ENCODE results near the gene VIM.
A peak's percentile ranks its signal among the peaks of the same experiment; 100 is the strongest.
"Not testable (repeated sequence)": the region's sequence is repeated elsewhere in the genome, so short reads cannot be mapped to it uniquely, and the experiment has no call there.

The VIM gene

GRCh38 chr10:17257466-17258321 lies 29.7 kb downstream of the VIM start:
- H3K4me3 ChIP-seq (ENCODE audit: low read length), result no peak overlapping the region
- peak; percentile 77 for DNase-seq (ENCODE audit: low read depth)

GRCh38 chr10:17262502-17262901 lies 34.5 kb downstream of the VIM start:
- DNase-seq (ENCODE audit: low read depth), result no peak
- no peak overlapping the region for H3K4me3 ChIP-seq (ENCODE audit: low read length)
- no peak for TF ChIP-seq CTCF (IDR thresholded peaks at IDR 0.05; ENCODE audit: insufficient read depth, low read depth, low read length, missing control alignments)

More at GRCh38 chr10:17257466-17258321, 29.7 kb downstream of the VIM start:
- TF ChIP-seq CTCF (IDR thresholded peaks at IDR 0.05; ENCODE audit: insufficient read depth, low read depth, low read length, missing control alignments), result peak; percentile 81

- TF ChIP-seq CTCF (IDR thresholded peaks at IDR 0.05; ENCODE audit: insufficient read depth, low read depth, low read length, missing control alignments), result no peak
- DNase-seq (ENCODE audit: low read depth), result no peak
- H3K4me3 ChIP-seq (ENCODE audit: low read length), result no peak overlapping the region
Measured at GRCh38 chr10:17263580-17263979, 35.5 kb downstream of the VIM start.

- H3K4me3 ChIP-seq (ENCODE audit: low read length), result no peak overlapping the region
- TF ChIP-seq CTCF (IDR thresholded peaks at IDR 0.05; ENCODE audit: insufficient read depth, low read depth, low read length, missing control alignments), result no peak
- DNase-seq (ENCODE audit: low read depth), result peak; percentile 83
Measured at GRCh38 chr10:17265468-17265867, 37.4 kb downstream of the VIM start.

- not testable (repeated sequence) for DNase-seq (ENCODE audit: low read depth); H3K4me3 ChIP-seq (ENCODE audit: low read length)
Measured at GRCh38 chr10:17266549-17266948, 38.5 kb downstream of the VIM start.

- no peak overlapping the region for H3K4me3 ChIP-seq (ENCODE audit: low read length)
- DNase-seq (ENCODE audit: low read depth), result no peak
- TF ChIP-seq CTCF (IDR thresholded peaks at IDR 0.05; ENCODE audit: insufficient read depth, low read depth, low read length, missing control alignments), result no peak
Measured at GRCh38 chr10:17272648-17273047, 44.6 kb downstream of the VIM start.

- no peak for TF ChIP-seq CTCF (IDR thresholded peaks at IDR 0.05; ENCODE audit: insufficient read depth, low read depth, low read length, missing control alignments)
- no peak overlapping the region for H3K4me3 ChIP-seq (ENCODE audit: low read length)
- DNase-seq (ENCODE audit: low read depth), result peak; percentile 92
Measured at GRCh38 chr10:17273403-17273802, 45.4 kb downstream of the VIM start.
